Umbilical cord (tissue), 2 donors: ENCODE results near the gene PPOX. TPM values are rescaled to one million over a fixed set of nuclear protein-coding genes. Genes with fewer than 3 reads are reported as not detected.

Experiments used
- DNase-seq: peaks from one replicate; pipeline ENCODE4 v3.0.0-alpha.2; 2015; ENCODE audit warnings: low spot score
- total RNA-seq: library from RNA; depleted of rRNA; stranded (reverse); fragments of >200 nt; gene quantifications from one replicate; pipeline ENCODE4 v1.2.3, GENCODE V29; 2014; ENCODE audit warnings: low replicate concordance; ENCODE audit not compliant: insufficient read depth

PPOX gene
- total RNA-seq, 1 donor from 2014 or later: 17.3 TPM

DNA sequence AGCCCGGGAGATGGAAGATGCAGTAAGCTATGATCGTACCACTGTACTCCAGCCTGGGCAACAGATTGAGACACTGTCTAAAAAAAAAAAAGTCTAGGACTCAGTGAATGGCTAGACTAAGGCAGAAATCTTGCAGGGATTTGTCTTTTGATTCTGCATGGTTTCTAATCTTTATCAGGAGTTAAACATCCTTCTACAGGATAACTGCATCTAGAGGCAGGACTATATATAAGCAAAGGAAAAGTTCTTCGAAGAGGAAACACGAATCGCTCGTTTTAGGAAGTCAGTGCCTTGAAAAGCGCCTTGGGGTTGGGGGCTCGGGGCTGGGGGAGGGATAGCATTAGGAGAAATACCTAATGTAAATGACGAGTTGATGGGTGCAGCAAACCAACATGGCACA, 13.1 kb upstream of the PPOX start:
- peak; percentile 56 for DNase-seq

DNA sequence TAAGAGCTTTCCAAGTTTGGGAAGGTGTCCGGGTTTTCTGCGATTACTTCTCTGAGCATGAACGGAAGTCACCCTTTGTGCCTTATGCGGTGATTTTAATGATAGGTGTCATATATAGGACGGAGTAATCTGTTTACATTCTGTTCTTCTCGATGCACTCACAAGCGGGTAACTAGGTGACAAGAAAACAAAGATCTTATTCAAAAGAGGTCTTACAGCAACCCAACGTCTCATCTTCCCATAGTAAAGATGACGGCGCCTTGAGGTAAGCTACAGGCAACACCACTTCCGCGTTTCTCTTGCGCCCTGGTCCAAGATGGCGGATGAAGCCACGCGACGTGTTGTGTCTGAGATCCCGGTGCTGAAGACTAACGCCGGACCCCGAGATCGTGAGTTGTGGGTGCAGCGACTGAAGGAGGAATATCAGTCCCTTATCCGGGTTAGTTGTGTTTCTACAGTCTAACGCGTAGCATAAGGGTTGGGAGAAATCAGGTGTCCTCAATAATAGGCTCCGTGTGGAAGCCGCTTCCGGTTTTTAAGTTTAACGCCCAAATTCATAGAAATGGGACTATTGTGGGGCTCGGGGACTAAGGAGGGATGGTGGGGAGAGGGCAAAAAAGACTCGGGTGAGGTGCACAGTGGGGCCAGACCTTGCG, 12.4 kb upstream of the PPOX start, which contains the start of gene UFC1:
Gene UFC1 (plus strand): TSS at position 297 of the 656 bp plus-strand sequence. CDS start 20 bp downstream, at position 317.
- DNase-seq: peak; percentile 95

DNA sequence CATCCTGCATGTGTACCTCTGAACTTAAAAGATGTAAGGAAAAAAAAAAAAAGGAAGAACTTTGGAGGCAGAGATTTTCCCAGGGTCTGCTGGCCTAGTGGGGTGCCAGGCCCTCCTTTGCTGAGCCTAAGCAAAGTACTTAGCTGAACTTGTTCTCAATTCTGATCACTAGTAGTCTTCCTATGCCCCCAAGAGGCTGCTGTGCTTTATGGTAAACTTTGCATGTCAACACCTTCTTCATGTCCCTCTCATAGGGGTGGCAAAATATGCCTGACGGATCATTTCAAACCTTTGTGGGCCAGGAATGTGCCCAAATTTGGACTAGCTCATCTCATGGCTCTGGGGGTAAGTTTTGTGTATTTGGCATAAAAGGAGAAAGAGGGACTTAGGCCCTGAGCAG, 8.4 kb upstream of the PPOX start:
- DNase-seq: no peak

DNA sequence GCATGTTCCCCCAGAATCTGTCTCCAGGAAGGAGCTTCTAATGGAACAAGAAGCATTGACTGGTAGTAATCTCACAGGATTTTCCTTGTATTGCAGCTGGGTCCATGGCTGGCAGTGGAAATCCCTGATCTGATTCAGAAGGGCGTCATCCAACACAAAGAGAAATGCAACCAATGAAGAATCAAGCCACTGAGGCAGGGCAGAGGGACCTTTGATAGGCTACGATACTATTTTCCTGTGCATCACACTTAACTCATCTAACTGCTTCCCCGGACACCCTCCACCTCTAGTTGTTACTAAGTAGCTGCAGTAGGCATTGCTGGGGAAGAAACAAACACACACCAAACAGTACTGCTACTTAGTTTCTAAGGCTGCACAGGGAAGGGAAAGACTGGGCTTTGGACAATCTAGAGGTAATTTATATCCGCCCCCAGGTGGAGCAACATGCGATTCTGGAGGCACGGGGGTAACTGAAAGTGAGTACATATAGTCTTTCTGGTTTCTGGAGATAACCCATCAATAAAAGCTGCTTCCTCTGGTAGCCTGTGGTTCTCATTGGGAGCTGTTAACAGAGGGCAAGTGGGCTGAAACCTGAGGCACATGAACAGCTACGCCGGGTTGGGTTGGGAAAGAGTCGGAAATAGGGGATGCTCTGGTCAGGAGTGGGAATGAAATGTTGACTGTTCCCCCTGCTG, 7.8 kb upstream of the PPOX start:
- no peak for DNase-seq

DNA sequence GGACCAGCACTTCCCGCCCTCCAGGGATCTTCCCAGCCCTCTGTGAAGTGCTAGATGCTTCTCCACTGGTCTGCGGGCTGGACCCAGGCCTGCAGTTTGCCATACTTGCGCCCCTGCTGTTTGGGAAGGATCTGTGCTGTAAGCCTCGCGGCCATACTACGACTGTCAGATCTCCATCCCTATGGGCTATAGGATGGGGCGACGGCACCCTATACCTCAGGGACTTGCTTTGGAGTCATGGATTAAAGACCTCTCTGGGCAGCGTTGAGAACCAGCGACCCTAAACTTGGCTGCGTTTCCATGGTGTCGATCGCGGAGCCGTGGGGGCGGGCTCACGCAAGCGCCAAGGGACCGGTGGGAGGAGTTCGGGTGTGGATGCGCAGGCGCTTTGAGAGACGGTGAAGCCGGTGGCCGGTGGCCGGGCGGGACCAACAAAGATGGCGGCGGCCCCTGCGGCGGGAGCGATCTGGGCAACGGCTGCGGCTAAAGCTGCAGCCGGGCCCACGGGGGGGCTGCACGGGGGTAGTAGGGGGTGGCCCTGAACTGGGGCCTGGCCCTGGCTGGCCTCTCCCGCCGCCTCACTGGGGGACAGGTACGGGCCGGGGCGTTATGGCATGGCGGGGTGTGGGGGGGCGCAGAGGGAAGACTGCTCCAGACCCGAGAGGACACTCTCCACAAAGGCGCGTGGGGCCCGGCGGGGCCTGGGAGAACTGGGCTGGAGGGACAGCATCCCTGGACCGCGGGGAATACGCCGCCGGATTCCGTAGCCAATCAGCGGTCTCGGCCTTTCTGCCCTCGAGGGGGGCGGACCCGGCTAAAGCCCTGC, 6.9 kb upstream of the PPOX start, which contains the start of gene USP21:
Gene USP21 (plus strand): TSS at position 414 of the 826 bp plus-strand sequence. CDS start 1,141 bp downstream, outside the sequence.
- DNase-seq: peak; percentile 97

DNA sequence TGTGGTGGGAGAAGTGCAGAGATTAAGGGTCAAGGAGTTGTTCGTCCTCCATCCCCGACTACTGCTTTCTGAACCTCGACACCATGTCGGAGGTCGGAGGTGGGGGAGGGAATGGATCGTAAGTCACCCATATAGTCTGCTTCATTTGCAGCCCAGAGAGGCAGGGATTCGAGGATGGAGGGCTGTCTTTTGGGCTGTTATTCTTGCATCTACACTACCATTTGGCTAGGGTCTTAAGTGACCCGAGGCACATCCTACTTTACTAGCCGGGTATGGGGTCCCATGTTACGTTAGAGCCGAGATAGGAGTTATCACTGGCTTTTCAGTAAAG, 6.3 kb upstream of the PPOX start:
- DNase-seq: no peak

DNA sequence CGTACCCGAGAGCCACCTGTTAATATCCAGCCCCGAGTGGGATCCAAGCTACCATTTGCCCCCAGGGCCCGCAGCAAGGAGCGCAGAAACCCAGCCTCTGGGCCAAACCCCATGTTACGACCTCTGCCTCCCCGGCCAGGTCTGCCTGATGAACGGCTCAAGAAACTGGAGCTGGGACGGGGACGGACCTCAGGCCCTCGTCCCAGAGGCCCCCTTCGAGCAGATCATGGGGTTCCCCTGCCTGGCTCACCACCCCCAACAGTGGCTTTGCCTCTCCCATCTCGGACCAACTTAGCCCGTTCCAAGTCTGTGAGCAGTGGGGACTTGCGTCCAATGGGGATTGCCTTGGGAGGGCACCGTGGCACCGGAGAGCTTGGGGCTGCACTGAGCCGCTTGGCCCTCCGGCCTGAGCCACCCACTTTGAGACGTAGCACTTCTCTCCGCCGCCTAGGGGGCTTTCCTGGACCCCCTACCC, 5.5 kb upstream of the PPOX start:
- no peak for DNase-seq

DNA sequence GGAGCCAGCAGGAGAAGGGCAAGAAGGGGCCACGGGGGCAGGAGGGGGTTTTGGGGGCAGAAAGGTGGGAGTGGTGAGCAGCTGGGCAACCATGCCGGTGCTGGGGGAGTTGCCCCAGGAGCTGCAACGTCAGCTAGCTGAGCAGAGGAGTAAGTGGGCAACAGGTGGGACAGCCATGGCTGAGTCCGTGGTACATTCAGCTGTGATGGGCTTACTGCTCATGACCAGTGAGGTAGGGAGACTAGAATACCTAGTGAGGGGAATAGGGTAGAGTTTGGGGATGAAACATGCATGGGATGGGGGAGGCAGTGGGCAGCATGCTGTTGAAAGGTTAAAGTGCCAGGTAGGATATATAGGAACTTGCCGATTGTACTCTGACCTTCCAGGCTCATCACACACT, 4.6 kb upstream of the PPOX start:
- no peak for DNase-seq

DNA sequence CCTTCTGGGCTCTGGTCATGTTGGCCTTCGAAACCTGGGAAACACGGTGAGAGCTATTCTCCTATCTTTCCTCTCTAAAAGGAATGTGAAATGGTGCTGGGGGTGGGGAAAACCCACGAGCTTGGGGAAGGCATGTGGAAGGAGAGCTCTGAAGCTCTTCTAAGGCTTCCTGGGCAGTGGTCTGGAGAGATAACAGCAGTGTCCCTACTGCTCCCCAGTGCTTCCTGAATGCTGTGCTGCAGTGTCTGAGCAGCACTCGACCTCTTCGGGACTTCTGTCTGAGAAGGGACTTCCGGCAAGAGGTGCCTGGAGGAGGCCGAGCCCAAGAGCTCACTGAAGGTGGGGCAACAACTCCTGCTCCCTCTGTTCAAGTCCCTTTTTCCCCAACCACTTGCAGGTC, 4.2 kb upstream of the PPOX start:
- DNase-seq: no peak

DNA sequence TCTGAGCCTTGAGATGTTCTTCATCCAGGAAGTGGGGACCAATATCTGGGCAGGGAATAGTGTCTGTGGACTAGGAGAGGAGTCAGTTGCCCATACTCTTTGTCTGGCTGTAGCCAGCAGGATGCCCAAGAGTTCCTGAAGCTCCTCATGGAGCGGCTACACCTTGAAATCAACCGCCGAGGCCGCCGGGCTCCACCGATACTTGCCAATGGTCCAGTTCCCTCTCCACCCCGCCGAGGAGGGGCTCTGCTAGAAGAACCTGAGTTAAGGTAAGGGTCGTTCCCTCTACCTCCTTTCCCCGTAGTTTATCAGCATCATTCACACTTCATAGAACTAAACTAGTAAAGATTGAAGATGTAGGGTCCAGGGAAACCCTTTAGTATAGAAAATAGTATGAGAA, 3.4 kb upstream of the PPOX start:
- DNase-seq: no peak

DNA sequence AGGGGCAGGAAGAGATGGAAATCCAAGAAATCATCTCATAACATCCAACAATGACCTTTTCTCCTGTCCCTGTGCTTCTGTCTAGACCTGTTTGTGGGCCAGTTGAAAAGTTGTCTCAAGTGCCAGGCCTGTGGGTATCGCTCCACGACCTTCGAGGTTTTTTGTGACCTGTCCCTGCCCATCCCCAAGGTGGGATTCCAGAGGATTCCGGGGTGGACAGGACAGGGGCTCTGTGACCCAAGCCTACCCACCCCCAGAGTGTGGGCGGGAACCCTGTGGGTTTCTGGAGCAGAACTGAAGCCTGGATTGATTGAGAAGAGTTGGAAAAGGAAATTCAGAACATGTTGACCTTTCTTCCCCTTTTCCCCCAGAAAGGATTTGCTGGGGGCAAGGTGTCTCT, 2.4 kb upstream of the PPOX start:
- DNase-seq: no peak

DNA sequence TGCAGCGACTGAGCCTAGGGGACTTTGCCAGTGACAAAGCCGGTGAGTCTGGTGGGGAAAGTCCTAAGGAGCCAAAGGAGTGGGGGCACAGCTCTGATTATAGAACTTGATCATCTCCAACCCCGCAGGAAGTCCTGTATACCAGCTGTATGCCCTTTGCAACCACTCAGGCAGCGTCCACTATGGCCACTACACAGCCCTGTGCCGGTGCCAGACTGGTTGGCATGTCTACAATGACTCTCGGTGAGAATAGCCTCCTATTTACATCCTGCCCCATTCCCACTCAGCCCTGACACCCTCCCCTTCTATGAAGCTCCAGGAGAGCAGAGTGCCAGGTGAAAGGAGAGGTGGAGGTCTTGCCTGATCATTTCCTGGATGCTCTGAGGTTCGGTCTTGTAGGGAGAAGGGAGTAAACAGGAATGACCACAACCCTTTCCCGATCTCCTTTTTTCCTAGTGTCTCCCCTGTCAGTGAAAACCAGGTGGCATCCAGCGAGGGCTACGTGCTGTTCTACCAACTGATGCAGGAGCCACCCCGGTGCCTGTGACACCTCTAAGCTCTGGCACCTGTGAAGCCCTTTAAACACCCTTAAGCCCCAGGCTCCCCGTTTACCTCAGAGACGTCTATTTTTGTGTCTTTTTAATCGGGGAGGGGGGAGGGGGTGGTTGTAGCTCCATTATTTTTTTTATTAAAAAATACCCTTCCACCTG, 1.2 kb upstream of the PPOX start:
- no peak for DNase-seq

DNA sequence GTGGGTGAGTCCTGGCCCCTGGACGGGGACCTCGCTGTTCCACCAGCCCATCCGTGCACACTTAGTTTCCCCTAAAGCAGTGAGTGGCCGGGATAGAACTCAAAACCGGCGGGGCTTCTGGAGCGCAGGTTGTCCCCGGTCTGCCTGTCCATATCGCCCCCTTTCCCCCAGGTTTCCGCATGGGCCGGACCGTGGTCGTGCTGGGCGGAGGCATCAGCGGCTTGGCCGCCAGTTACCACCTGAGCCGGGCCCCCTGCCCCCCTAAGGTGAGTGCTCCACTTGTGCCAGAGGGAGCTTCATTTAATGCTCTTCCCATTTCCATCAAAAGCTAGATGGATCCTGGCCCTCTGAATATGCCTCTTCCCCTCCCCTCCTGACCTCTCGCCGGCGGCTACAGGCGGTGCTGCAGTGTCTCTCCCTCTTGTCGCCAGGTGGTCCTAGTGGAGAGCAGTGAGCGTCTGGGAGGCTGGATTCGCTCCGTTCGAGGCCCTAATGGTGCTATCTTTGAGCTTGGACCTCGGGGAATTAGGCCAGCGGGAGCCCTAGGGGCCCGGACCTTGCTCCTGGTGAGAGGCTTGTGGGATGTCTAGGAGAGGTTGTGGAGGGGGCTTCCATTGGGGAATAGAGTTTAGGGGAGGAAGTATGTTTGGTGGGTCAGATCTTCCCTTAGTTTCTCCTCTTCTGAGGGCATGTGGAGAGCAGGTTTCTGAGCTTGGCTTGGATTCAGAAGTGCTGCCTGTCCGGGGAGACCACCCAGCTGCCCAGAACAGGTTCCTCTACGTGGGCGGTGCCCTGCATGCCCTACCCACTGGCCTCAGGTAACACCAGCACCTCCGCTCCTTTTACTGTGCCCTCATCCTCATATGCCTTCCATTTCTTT, 683 bp downstream of the PPOX start:
- DNase-seq: no peak

DNA sequence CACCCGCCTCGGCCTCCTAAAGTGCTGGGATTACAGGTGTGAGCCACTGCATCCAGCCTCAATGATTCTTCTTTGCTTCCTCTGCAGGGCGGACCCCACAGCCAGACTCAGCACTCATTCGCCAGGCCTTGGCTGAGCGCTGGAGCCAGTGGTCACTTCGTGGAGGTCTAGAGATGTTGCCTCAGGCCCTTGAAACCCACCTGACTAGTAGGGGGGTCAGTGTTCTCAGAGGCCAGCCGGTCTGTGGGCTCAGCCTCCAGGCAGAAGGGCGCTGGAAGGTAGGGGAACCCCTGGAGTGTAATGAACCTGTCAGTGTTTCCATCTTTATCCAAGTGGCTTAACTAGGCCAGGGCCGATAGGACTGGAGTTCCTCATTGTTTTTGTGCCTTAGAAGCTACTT, 2.7 kb downstream of the PPOX start:
- DNase-seq: no peak

DNA sequence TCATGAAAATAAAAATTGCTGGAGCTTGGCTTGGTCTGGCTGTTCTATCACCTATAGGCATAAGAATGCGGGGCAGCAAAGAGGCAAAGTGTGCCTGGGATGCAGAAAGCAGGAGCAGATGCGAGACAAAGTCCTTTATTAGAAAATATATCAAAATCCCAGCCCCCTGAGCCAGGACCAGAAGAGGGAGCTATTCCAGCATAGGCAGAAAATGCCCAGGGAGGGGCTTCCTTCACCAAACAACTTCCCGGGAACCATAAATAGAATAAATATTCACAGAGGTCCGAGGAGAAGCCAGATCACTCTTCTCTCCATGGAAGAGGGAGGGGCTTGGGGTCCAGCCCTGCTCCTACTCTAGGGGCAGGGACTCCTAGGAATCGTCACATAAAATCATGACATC, 5.0 kb downstream of the PPOX start:
- no peak for DNase-seq

DNA sequence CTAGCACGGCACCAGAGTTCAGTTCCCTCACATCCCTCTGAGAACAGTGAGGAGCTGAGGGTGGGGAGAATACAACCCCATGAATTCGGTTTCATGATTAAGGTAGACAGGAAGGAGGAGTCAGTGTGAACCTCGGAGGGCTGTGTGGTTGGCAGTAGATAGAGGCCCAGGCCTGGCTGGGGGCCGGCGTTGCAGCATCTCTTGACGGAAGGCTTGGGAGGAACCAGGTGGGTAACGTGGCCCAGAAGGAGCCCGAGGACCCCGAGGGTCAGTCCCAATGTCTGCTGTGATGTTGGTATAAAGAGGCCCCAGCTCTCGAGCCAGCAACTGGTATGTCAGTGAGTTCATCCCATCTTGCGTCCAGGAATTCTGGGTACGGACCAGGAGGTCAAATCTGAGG, 5.5 kb downstream of the PPOX start:
- DNase-seq: no peak

DNA sequence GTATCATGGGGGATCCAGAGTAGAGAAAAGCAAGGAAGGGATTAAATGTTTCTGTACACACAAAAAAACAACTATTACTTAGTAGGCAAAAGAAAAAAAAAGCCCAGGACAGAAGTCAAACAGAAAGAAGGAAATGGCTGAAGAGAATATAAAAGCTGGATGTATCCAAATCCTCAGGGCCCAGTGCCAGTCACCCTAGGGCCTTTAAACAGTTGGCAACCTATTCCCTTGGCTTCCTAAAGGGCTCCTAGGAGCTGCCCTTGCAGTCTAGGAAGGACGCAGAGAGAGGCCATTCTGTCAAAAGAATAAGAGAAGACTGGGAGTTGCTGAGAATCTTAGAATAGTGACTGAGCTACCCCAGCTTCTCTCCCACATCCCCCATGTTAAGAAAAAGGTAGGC, 6.1 kb downstream of the PPOX start:
- DNase-seq: no peak

DNA sequence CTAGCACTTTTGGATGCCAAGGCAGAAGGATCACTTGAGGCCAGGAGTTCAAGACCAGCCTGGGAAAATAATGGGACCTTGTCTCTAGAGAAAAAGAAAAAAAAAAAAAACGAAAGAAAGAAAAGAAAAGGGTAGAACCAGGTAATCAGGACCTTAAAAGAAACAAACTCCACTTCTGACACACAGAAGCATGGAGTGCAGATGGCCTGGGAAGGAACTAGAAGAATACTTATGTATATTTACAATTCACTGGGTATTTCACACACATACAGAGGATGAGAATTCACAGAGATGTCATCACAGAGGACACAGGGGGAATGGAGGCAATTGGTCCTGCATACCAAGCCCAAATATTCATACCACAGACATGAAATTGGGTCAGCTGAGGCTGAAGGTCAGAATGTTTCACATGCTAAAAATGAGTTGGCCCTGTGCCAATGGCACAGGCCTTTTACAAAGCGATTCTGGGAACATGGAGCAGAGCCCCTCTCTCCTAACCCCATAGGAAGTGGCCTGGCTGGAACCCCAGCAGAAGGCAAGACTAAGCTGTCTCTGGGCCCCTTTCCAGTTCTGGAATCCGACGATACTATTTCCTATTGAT, 6.7 kb downstream of the PPOX start:
- DNase-seq: no peak

DNA sequence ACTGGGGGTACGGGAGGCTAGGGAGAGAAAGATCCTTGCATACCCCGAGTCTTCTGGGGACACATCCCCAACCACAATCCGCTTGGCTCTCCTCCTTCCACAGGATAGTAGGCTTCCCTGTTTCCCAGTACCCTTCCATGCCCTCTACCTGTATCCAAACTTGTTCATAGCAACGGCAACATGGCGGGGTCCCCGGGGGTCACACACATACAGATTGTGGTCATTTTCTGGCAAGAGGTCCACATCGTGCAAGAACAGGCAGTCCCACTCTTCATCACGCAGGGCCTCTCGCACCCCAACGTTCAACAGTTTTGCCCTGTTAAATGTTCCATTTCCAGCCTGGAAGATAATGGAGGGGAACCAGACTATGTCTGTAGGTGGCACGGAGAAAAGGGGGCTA, 7.5 kb downstream of the PPOX start:
- no peak for DNase-seq

DNA sequence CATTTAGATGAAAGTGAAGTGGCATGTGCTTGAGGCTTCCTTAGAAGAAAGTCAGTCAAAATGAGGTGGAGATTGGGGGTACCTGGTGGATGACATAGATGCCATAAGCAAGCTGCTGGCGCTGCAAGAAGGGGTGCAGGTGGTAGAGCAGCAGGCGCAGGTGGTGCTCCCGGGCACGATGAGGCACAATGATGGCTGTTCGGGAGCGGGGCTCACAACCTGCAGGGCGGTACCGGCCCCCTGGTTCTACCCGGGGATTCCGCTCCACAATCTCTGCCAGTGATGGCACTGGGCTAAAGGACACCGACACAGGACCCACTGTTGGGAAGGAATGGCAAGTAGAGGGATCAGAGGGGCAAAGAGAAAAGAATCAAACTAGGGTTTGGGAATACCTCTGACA, 8.7 kb downstream of the PPOX start:
- DNase-seq: no peak
